HL-60/S4 treated with phorbol 12-myristate 13-acetate at 8.2 ng/mL for 4 days and 3 days (cell line): ENCODE results near the gene FAM20C.
"Not testable (repeated sequence)": the region's sequence is repeated elsewhere in the genome, so short reads cannot be mapped to it uniquely, and the experiment has no call there.

ENCODE experiments used
- in situ Hi-C: fragments of 300-500 bp; cut with MboI; formaldehyde crosslinking; loops from 2 replicates; pipeline ENCODE4 v1.15.0; 2022; ENCODE audit warnings: low sequenced_read_pairs

Gene FAM20C

GRCh38 chr7:190196-190595 lies 2.2 kb upstream of the FAM20C start:
- in situ Hi-C loops, result no loop called here

- in situ Hi-C loops, result no loop called here
Measured at GRCh38 chr7:191105-191980, 1.0 kb upstream of the FAM20C start.

GRCh38 chr7:192701-193480 lies 520 bp downstream of the FAM20C start:
- in situ Hi-C loops, result no loop called here

DNA sequence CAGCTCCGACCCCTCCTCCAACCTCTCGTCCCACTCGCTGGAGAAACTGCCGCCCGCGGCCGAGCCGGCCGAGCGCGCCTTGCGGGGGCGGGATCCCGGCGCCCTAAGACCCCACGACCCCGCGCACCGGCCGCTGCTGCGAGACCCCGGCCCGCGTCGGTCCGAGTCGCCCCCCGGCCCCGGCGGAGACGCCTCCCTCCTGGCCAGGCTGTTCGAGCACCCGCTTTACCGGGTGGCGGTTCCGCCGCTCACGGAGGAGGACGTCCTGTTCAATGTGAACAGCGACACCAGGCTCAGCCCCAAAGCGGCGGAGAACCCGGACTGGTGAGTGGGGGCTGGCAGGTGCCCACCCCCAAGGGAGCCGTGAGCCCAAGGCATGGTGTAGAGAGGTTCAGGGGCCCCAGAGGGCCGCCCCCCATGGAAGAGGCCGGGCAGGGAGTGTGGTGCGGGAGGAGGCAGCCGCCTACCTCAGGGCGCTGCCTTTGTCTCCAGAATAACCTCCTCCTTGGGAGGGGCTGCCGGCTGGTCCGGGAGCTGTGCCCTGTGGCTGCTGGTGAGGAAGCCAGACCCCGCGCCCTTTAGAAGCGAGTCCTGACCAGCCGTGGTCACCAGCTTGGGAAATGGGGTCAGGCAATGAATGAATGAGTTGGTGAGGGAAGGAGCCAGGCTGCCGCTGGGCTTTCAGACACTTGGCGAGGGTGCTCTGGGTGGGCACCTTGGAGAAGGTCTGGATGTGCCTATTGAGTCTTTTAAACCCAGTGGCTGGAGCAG lies 1.3 kb downstream of the FAM20C start:
- in situ Hi-C loops, result no loop called here

GRCh38 chr7:194252-195009 lies 2.1 kb downstream of the FAM20C start:
- in situ Hi-C loops, result no loop called here

DNA sequence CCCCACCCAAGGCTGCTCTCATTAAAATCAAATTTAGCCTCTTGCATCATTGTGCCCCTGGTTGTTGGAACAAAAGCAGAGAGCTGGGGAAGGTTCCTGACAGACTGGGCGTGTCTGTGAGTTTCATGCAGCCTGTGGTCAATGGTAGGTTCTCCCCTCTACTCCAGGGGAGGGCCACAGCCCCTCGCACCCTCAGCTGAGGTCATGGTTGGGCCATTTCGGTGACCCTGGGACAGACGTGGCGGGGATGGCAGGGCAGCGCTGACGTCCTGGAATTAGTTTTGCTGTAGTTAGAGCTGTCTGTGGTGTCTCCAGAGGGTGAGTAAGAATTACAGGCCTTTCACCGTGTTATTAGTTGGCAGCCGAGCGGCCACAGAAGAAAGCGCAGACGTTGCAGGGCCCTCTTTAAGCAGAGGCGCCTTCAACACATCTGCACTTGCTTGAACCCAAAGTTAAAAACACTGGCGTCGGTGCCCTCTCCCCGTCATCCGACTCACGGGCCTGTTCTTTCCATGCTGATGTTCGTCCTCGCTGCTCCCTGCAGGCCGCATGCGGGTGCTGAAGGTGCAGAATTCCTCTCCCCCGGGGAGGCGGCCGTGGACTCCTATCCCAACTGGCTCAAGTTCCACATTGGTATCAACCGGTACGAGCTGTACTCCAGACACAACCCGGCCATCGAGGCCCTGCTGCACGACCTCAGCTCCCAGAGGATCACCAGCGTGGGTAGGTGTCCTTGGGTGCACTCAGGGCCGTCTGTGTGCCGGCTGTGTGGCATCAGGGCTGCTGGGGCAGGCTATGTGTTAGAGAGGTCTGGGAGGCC lies 2.8 kb downstream of the FAM20C start:
- in situ Hi-C loops, result no loop called here

GRCh38 chr7:195830-196128 lies 3.4 kb downstream of the FAM20C start:
- in situ Hi-C loops, result no loop called here

- in situ Hi-C loops, result no loop called here
Measured at GRCh38 chr7:196283-196682, 3.9 kb downstream of the FAM20C start.

DNA sequence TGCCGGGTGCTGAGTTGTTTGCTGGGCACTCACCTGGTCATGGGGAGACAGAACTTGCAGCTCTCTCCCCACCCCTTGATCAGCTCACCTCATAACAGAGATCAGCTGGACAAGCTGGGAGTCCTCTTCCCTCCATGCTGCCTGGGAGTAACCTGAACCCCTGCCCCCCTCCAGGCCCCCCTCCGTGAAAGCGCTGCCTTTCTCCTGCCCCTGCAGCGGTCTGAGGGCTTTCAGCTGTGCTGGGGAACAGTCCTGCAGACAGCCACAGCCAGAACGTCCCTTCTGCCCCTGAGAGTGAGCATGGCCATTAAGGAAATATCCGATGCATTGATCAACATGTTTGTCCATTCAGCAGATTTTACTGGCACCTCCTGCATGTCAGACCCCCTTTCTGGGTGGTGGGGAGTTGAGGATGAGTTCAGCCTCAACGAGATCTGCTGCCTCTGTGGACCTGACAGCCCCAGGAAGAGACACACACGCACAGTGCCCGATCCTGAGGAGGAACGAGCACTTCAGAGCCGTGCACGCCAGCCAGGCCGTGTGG lies 4.5 kb downstream of the FAM20C start:
- in situ Hi-C loops, result no loop called here

GRCh38 chr7:197413-198335 lies 5.3 kb downstream of the FAM20C start:
- in situ Hi-C loops, result no loop called here

GRCh38 chr7:199483-200249 lies 7.3 kb downstream of the FAM20C start:
- in situ Hi-C loops, result no loop called here

DNA sequence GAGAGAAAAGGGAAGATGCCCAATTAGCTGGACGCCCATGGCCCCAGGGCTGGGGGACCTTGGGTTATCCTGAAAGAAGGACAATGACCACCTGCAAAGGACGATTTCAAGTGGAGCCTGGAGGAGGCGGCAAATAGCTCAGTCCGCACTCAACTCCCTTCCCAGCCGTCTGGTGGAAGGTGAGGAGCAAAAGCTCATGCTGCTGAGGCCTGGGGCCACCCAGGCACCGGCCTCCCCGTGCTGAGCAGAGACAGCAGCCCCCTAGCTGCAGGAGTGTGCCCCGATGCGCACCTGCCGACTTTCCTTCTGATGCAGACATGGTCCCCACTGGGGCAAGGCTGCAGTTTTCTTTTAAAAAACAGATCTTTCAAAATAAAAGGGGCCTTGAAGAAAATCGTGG lies 7.9 kb downstream of the FAM20C start:
- in situ Hi-C loops, result no loop called here

DNA sequence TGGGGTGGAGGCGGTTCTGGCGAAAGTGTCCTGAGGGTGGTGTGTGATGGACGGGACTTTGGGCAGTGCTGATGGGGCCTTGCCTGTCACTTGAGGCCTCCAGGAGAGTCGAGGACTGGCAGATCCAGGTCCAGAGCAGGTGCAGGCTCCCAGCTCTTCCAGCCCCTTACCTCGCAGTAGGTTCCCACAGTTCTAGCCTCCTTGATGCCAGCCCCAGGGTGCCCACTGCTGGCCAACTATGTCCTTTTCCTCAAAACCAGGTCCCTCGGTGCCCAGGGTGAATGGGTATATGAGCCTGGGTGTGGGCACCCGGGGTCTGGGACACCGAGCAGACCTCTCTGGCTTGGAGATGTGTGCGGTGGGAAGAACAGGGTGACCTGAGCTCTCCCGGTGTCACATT lies 8.3 kb downstream of the FAM20C start:
- in situ Hi-C loops, result no loop called here

DNA sequence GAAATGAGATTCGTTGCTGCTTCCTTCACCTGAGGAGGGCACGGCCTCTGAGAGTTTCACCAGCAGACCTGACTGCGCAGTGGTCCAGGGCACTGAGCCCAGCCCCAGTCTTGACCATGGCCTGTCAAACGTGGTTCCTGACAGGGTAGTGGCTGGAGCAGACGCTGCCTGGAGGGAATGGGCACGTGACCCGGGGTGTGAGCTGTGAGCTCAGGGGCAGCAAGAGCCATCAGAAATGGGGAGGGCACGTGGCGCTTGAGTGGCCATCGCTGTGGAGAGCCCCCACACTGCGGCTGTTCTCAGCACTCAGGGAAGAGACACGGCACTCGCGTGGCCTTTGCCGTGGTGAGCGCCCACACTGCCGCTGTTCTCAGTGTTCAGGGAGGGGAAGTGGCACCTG lies 12.0 kb downstream of the FAM20C start:
- in situ Hi-C loops, result no loop called here

- in situ Hi-C loops, result no loop called here
Measured at GRCh38 chr7:205115-206010, 13.0 kb downstream of the FAM20C start.

GRCh38 chr7:206351-206750 lies 14.0 kb downstream of the FAM20C start:
- in situ Hi-C loops, result not testable (repeated sequence)
